ENCODE results near the gene ZNF330.

Gene ZNF330

GRCh38 chr4:141248486-141248885, 27.8 kb downstream of the ZNF330 start:
- TF ChIP-seq EZH2 (optimal IDR thresholded peaks at IDR 0.05; ENCODE audit: low read depth, low read length) (no peak), EZH2phosphoT487 (IDR thresholded peaks at IDR 0.05; ENCODE audit: low read length) (no peak)
- TF ChIP-seq, protein P1, sequence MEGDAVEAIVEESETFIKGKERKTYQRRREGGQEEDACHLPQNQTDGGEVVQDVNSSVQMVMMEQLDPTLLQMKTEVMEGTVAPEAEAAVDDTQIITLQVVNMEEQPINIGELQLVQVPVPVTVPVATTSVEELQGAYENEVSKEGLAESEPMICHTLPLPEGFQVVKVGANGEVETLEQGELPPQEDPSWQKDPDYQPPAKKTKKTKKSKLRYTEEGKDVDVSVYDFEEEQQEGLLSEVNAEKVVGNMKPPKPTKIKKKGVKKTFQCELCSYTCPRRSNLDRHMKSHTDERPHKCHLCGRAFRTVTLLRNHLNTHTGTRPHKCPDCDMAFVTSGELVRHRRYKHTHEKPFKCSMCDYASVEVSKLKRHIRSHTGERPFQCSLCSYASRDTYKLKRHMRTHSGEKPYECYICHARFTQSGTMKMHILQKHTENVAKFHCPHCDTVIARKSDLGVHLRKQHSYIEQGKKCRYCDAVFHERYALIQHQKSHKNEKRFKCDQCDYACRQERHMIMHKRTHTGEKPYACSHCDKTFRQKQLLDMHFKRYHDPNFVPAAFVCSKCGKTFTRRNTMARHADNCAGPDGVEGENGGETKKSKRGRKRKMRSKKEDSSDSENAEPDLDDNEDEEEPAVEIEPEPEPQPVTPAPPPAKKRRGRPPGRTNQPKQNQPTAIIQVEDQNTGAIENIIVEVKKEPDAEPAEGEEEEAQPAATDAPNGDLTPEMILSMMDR (IDR thresholded peaks at IDR 0.05; ENCODE audit: low read length), result no peak
- H3K79me2 ChIP-seq (ENCODE audit: low read length), result no peaks in the 10 kb centered on the region
- H3K27me3 ChIP-seq (replicated peaks; ENCODE audit: insufficient read depth, low read length), result no peaks in the 10 kb centered on the region
- H3K9ac ChIP-seq (ENCODE audit: low read length), result no peak overlapping the region
- H3K36me3 ChIP-seq (replicated peaks; ENCODE audit: insufficient read depth, low read length), result no peaks in the 10 kb centered on the region
- peaks cover 11% of the 10 kb centered on the region; the same call in 1 of the 2 replicates for H3K4me1 ChIP-seq (ENCODE audit: low read length)
- no peaks in the 10 kb centered on the region for H3F3A ChIP-seq (ENCODE audit: insufficient read depth, low read length)
- no peak for DNase-seq
- no peaks in the 10 kb centered on the region for H3K9me3 ChIP-seq (replicated peaks; ENCODE audit: insufficient read depth, low read length)
- H3K9me2 ChIP-seq (replicated peaks; ENCODE audit: insufficient read depth, low read length), result no peaks in the 10 kb centered on the region
- no peak overlapping the region for H2AFZ ChIP-seq (ENCODE audit: low read length)
- no peak overlapping the region for H3K4me2 ChIP-seq (ENCODE audit: low read depth, low read length)
- H4K20me1 ChIP-seq (ENCODE audit: insufficient read depth, low read length), result no peaks in the 10 kb centered on the region
- no peak overlapping the region for H3K27ac ChIP-seq (ENCODE audit: low read length)
- no peak overlapping the region for H3K4me3 ChIP-seq (ENCODE audit: low read length)

- Histone ChIP-seq H3K36me3 (replicated peaks; ENCODE audit: insufficient read depth, low read length) (no peaks in the 10 kb centered on the region), H3K27ac (ENCODE audit: low read length) (no peak overlapping the region), H3K27me3 (replicated peaks; ENCODE audit: insufficient read depth, low read length) (no peaks in the 10 kb centered on the region), H3K79me2 (ENCODE audit: low read length) (no peaks in the 10 kb centered on the region), H3K4me1 (ENCODE audit: low read length) (peaks cover 14% of the 10 kb centered on the region), H3K9me2 (replicated peaks; ENCODE audit: insufficient read depth, low read length) (no peaks in the 10 kb centered on the region), H2AFZ (ENCODE audit: low read length) (no peak overlapping the region), H3K9me3 (replicated peaks; ENCODE audit: insufficient read depth, low read length) (no peaks in the 10 kb centered on the region), H3F3A (ENCODE audit: insufficient read depth, low read length) (no peaks in the 10 kb centered on the region), H3K4me3 (ENCODE audit: low read length) (no peak overlapping the region), H3K4me2 (ENCODE audit: low read depth, low read length) (no peak overlapping the region), H3K9ac (ENCODE audit: low read length) (no peak overlapping the region), H4K20me1 (ENCODE audit: insufficient read depth, low read length) (no peaks in the 10 kb centered on the region)
- no peak for TF ChIP-seq EZH2phosphoT487 (IDR thresholded peaks at IDR 0.05; ENCODE audit: low read length)
- TF ChIP-seq, protein P1 (IDR thresholded peaks at IDR 0.05; ENCODE audit: low read length), result peak; percentile 26
- TF ChIP-seq EZH2 (optimal IDR thresholded peaks at IDR 0.05; ENCODE audit: low read depth, low read length), result no peak
- no peak for DNase-seq
These were observed 33.6 kb downstream of the ZNF330 start for GRCh38 chr4:141254326-141254725.

DNA sequence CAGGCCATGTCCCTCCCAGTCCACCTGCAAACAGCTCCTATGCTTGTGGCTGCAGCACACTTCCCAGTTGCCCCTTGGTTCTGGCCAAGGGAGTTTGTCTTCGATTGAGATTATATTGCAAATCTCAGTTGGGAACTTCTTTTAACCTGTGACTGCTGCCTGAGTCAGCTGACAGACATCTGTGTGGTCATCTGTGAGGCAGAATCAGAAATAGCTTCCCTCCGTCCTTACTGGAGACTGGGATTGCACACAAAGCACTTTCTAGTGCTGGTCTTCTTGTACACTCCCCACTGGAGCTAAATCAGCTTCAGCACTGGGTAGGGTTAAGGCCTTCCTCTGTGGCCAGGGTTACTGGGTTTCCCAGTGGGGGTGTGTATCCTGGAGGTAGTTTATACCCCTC, 34.3 kb downstream of the ZNF330 start:
- Histone ChIP-seq H2AFZ (ENCODE audit: low read length) (peak overlapping the region; percentile 12; the same call in 1 of the 2 replicates), H3K9ac (ENCODE audit: low read length) (no peak overlapping the region), H3K4me1 (ENCODE audit: low read length) (peaks cover 14% of the 10 kb centered on the region), H3K9me3 (replicated peaks; ENCODE audit: insufficient read depth, low read length) (no peaks in the 10 kb centered on the region), H3K36me3 (replicated peaks; ENCODE audit: insufficient read depth, low read length) (no peaks in the 10 kb centered on the region), H4K20me1 (ENCODE audit: insufficient read depth, low read length) (no peaks in the 10 kb centered on the region), H3K79me2 (ENCODE audit: low read length) (no peaks in the 10 kb centered on the region), H3K9me2 (replicated peaks; ENCODE audit: insufficient read depth, low read length) (no peaks in the 10 kb centered on the region), H3K27ac (ENCODE audit: low read length) (no peak overlapping the region), H3K4me2 (ENCODE audit: low read depth, low read length) (no peak overlapping the region), H3K27me3 (replicated peaks; ENCODE audit: insufficient read depth, low read length) (no peaks in the 10 kb centered on the region), H3F3A (ENCODE audit: insufficient read depth, low read length) (no peaks in the 10 kb centered on the region), H3K4me3 (ENCODE audit: low read length) (no peak overlapping the region)
- no peak for DNase-seq
- TF ChIP-seq EZH2phosphoT487 (IDR thresholded peaks at IDR 0.05; ENCODE audit: low read length) (no peak), EZH2 (optimal IDR thresholded peaks at IDR 0.05; ENCODE audit: low read depth, low read length) (no peak)
- TF ChIP-seq, protein P1 (IDR thresholded peaks at IDR 0.05; ENCODE audit: low read length), result no peak
